Transverse colon (tissue), 4 donors: ENCODE measurements around the gene MBNL2. TPM values are rescaled to one million over a fixed set of nuclear protein-coding genes. Genes with fewer than 3 reads are reported as not detected.

Experiments used
- DNase-seq: peaks from one replicate; pipeline ENCODE4 v3.0.0-alpha.2; 2019
- H3K27ac ChIP-seq, 4 donors: fragments of 200-600 bp; sonication (generic); 2 replicates each; pipeline ENCODE4 v1.5.1; 2016 to 2018; ENCODE audit warnings: inconsistent platforms in 4 of 4
- H3K27me3 ChIP-seq: fragments of 200-600 bp; sonication (generic); 2 replicates; pipeline ENCODE4 v1.5.1; 2017; ENCODE audit warnings: inconsistent platforms
- H3K36me3 ChIP-seq, 4 donors: fragments of 200-600 bp; sonication (generic); 2 replicates each; pipeline ENCODE4 v1.5.1; 2017 to 2019; ENCODE audit warnings: inconsistent platforms in 4 of 4
- H3K4me1 ChIP-seq, 4 donors: fragments of 200-600 bp; sonication (generic); 2 replicates each; pipeline ENCODE4 v1.5.1; 2017 to 2020; ENCODE audit warnings: inconsistent platforms in 4 of 4
- H3K4me3 ChIP-seq, 4 donors: fragments of 200-600 bp; sonication (generic); 1 replicate in 1 of 4; 2 replicates in 3 of 4; pipeline versions ENCODE4 v1.5.1 to v1.6.1; 2017 to 2019; ENCODE audit warnings: inconsistent platforms in 4 of 4
- H3K9me3 ChIP-seq, 2 donors: fragments of 200-600 bp; sonication (generic); 2 replicates each; pipeline ENCODE4 v1.5.1; 2017 to 2019; ENCODE audit warnings: inconsistent platforms in 2 of 2
- CTCF ChIP-seq, 5 experiments: fragments of 200-600 bp in 3 of 5; fragments of 450-650 bp in 2 of 5; sonication (generic) in 3 of 5; IDR thresholded peaks; 1 replicate in 2 of 5; 2 replicates in 3 of 5; pipeline ENCODE4 v1.5.1; 2016 to 2017; ENCODE audit warnings: antibody characterized with exemption in 5 of 5, inconsistent platforms in 3 of 5, mild to moderate bottlenecking in 2 of 5, moderate library complexity in 1 of 5
- EP300 ChIP-seq: sonication (generic); formaldehyde crosslinking; IDR thresholded peaks from one replicate; pipeline ENCODE4 v1.6.1; 2017; ENCODE audit warnings: antibody characterized with exemption, low read depth
- POLR2A ChIP-seq: fragments of 450-650 bp; IDR thresholded peaks from one replicate; pipeline ENCODE4 v1.6.1; 2016; ENCODE audit warnings: antibody characterized with exemption, mild to moderate bottlenecking, moderate library complexity
- POLR2AphosphoS5 ChIP-seq, 3 donors: sonication (generic); formaldehyde crosslinking; IDR thresholded peaks; one replicate each; pipeline ENCODE4 v1.6.1; 2016; ENCODE audit warnings: antibody characterized with exemption in 3 of 3
- WGBS, 2 donors: methylation state at CpG; one replicate each; pipeline ENCODE4 v1.1.5; 2018; ENCODE audit warnings: low coverage in 1 of 2; 5-methylcytosine and 5-hydroxymethylcytosine counted together
- in situ Hi-C, 4 donors: fragments of 200-750 bp; cut with MboI; loops; one replicate each; pipeline versions ENCODE4 v1.15.0 to v1.15.1; 2017; ENCODE audit warnings: low sequenced_read_pairs in 3 of 4, low pct_ligation_motif_present in 1 of 4, low pct_unique_long_range_greater_than_20kb in 1 of 4
- intact Hi-C: fragments of 100-400 bp; cut with DNase I; formaldehyde crosslinking; loops from one replicate; pipeline ENCODE4 v1.15.1; 2023; ENCODE audit warnings: low total_unique reads
- total RNA-seq, 4 donors: library from RNA; depleted of rRNA; stranded (reverse); fragments of >200 nt; gene quantifications; one replicate each; pipeline ENCODE4 v1.1.0, GENCODE V29; 2016

Gene MBNL2
- total RNA-seq, 4 donors from 2014 or later: 26.9 to 53.7 (median 46.1) TPM

GRCh38 chr13:97259410-97259797 lies 37.3 kb downstream of the MBNL2 start:
- intact Hi-C loops (no loop called here), in situ Hi-C loops (no loop called here)
- Histone ChIP-seq H3K4me1 (peaks cover 19 to 81% (median 57%) of the 10 kb centered on the region in 4 donors), H3K27ac (peak overlapping the region; percentile 58 to 75 (median 65)), H3K9me3 (no peaks in the 10 kb centered on the region), H3K27me3 (no peaks in the 10 kb centered on the region), H3K36me3 (no peaks in the 10 kb centered on the region), H3K4me3 (no peak overlapping the region)
- TF ChIP-seq EP300 (no peak), CTCF (IDR thresholded peaks at IDR 0.05) (no peak), POLR2A (no peak), POLR2AphosphoS5 (IDR thresholded peaks at IDR 0.05) (no peak)
- no peak for DNase-seq
- WGBS, 2 donors: 93 to 100% methylated on average over 4 to 6 of the region's 6 CpGs

GRCh38 chr13:97259798-97260714 lies 37.9 kb downstream of the MBNL2 start:
- in situ Hi-C loops: no loop called here
- TF ChIP-seq POLR2AphosphoS5 (IDR thresholded peaks at IDR 0.05) (peak in 2 of 3 donors; percentile 6 to 43), POLR2A (no peak)
- Histone ChIP-seq H3K36me3 (no peaks in the 10 kb centered on the region), H3K9me3 (no peaks in the 10 kb centered on the region), H3K27ac (peak overlapping the region; percentile 58 to 75 (median 65)), H3K27me3 (no peaks in the 10 kb centered on the region), H3K4me1 (peaks cover 22 to 80% (median 54%) of the 10 kb centered on the region in 4 donors), H3K4me3 (no peak overlapping the region)
- intact Hi-C loops: no loop called here
- no peak for DNase-seq
- WGBS, 2 donors: 80 to 86% methylated on average over 4 to 12 of the region's 12 CpGs

- H3K27ac ChIP-seq: peak overlapping the region; percentile 54 to 75 (median 65)
- H3K4me1 ChIP-seq: peaks cover 27 to 83% (median 50%) of the 10 kb centered on the region in 4 donors
- H3K36me3 ChIP-seq: no peaks in the 10 kb centered on the region
- intact Hi-C loops (no loop called here), in situ Hi-C loops (no loop called here)
- no peak overlapping the region for H3K4me3 ChIP-seq
- WGBS, 2 donors: 68 to 72% methylated on average over 7 to 9 of the region's 9 CpGs
- no peak for TF ChIP-seq CTCF (IDR thresholded peaks at IDR 0.05)
- no peak for TF ChIP-seq POLR2A
- TF ChIP-seq POLR2AphosphoS5 (IDR thresholded peaks at IDR 0.05): no peak
- no peak for TF ChIP-seq EP300
- no peak for DNase-seq
- H3K9me3 ChIP-seq: no peaks in the 10 kb centered on the region
- H3K27me3 ChIP-seq: no peaks in the 10 kb centered on the region
Observed at GRCh38 chr13:97261254-97262005, 39.3 kb downstream of the MBNL2 start.

- Histone ChIP-seq H3K9me3 (no peaks in the 10 kb centered on the region), H3K4me3 (no peak overlapping the region), H3K36me3 (no peaks in the 10 kb centered on the region), H3K27ac (peak overlapping the region; percentile 23 to 75 (median 45)), H3K27me3 (no peaks in the 10 kb centered on the region), H3K4me1 (peaks cover 25 to 82% (median 44%) of the 10 kb centered on the region in 4 donors)
- intact Hi-C loops (no loop called here), in situ Hi-C loops (no loop called here)
- DNase-seq: no peak
- WGBS, 2 donors: 74 to 80% methylated on average over 1 to 8 of the region's 8 CpGs
- TF ChIP-seq EP300: no peak
- no peak for TF ChIP-seq CTCF (IDR thresholded peaks at IDR 0.05)
- TF ChIP-seq POLR2A: no peak
- TF ChIP-seq POLR2AphosphoS5 (IDR thresholded peaks at IDR 0.05): no peak
Observed at GRCh38 chr13:97262058-97262457, 39.9 kb downstream of the MBNL2 start.
